ENCODE measurements around the gene TNRC18. TPM values are rescaled to one million over a fixed set of nuclear protein-coding genes. Genes with fewer than 3 reads are reported as not detected.

Gene TNRC18
- total RNA-seq, 1 donor from 2014 or later = 38.4 TPM

DNA sequence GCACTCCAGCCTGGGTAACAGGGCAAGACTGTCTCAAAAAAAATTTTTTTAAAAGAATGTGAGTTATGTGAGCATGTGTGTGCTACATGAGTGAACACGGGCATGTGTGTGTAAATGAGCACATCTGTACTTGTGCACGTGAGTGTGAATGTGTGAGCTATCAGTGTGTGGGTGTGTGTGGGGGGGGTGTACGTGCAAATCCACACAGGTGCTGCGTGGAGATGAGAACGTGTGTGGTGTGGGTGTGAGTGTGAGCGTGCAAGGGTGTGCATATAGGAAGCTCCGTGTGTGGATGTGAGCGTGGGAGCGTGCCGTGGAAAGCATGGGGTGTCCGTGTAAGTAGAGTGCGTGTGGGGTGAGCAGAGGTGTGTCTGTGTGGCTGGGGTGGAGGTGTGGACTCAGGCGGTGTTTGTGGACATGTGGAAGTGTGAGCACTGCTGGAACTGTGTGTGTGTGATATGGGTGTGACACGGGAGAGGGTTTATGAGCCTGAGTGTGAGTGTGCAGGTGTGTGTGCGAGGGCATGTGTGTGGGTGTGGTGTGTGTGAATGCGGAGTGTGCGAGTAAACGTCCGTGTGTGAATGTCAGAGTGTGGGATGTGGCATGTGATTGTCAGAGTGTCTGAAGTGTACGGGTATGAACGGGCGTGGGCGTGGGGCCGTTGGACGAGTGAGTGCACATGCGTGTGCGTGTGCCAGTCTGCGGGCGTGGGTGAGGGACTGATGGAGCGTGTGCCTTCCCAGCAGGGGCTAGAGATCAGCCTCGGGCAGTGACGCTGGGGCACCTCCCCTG, 45.9 kb upstream of the TNRC18 start:
- DNase-seq (ENCODE audit: low read depth) = no peak
- TF ChIP-seq, protein P1, sequence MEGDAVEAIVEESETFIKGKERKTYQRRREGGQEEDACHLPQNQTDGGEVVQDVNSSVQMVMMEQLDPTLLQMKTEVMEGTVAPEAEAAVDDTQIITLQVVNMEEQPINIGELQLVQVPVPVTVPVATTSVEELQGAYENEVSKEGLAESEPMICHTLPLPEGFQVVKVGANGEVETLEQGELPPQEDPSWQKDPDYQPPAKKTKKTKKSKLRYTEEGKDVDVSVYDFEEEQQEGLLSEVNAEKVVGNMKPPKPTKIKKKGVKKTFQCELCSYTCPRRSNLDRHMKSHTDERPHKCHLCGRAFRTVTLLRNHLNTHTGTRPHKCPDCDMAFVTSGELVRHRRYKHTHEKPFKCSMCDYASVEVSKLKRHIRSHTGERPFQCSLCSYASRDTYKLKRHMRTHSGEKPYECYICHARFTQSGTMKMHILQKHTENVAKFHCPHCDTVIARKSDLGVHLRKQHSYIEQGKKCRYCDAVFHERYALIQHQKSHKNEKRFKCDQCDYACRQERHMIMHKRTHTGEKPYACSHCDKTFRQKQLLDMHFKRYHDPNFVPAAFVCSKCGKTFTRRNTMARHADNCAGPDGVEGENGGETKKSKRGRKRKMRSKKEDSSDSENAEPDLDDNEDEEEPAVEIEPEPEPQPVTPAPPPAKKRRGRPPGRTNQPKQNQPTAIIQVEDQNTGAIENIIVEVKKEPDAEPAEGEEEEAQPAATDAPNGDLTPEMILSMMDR (IDR thresholded peaks at IDR 0.05; ENCODE audit: insufficient read depth, low read length, poor library complexity, severe bottlenecking) = no peak
- Histone ChIP-seq H3K36me3 (ENCODE audit: control insufficient read depth, insufficient read depth, low read length) (no peaks in the 10 kb centered on the region), H3K4me3 (ENCODE audit: low read depth, low read length) (no peak overlapping the region), H3K27me3 (ENCODE audit: control insufficient read depth, insufficient read depth, low read length) (no peaks in the 10 kb centered on the region)

DNA sequence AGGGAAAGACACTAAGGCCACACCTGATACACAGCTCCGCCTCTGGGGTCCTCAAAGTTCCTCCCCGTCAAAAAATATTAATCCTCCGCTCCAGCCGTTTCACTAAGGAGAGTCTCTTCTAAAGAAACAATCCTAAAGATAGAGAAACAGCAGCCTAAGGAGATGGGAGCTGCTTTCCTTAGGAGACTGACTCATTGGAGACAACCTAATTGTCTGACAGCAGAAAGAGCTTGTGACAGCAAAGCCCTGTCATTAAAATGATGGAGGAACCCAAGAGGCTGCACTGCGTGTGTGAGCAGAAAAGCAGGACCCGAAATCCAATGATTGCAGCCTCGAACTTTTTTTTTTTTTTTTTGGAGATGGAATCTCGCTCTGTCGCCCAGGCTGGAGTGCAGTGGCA, 44.0 kb upstream of the TNRC18 start:
- H3K27me3 ChIP-seq (ENCODE audit: control insufficient read depth, insufficient read depth, low read length) = no peaks in the 10 kb centered on the region
- TF ChIP-seq, protein P1 (IDR thresholded peaks at IDR 0.05; ENCODE audit: insufficient read depth, low read length, poor library complexity, severe bottlenecking) = no peak
- no peak for DNase-seq (ENCODE audit: low read depth)
- no peak overlapping the region for H3K4me3 ChIP-seq (ENCODE audit: low read depth, low read length)
- no peaks in the 10 kb centered on the region for H3K36me3 ChIP-seq (ENCODE audit: control insufficient read depth, insufficient read depth, low read length)

DNA sequence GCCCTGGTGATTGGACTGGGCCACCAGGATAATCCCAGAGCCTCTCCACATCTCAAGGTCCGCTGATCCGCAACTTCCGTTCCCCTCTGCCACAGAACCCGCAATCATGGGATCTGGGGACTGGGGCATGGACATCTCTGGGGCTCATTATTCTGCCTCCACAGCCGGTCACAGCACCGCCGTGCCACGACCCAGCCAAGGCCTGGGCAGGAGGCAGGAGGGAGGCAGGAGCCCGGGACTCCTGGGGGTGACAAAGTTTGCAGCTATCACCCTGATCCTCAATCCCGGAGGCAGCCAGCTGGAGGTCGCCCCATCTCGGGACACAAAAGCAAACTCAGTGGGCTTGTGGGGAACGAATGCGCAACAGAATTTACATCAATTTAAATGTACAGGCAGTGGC, 42.9 kb upstream of the TNRC18 start:
- Histone ChIP-seq H3K27me3 (ENCODE audit: control insufficient read depth, insufficient read depth, low read length) (no peaks in the 10 kb centered on the region), H3K36me3 (ENCODE audit: control insufficient read depth, insufficient read depth, low read length) (no peaks in the 10 kb centered on the region), H3K4me3 (ENCODE audit: low read depth, low read length) (no peak overlapping the region)
- TF ChIP-seq, protein P1 (IDR thresholded peaks at IDR 0.05; ENCODE audit: insufficient read depth, low read length, poor library complexity, severe bottlenecking) = no peak
- no peak for DNase-seq (ENCODE audit: low read depth)

- TF ChIP-seq, protein P1 (IDR thresholded peaks at IDR 0.05; ENCODE audit: insufficient read depth, low read length, poor library complexity, severe bottlenecking) = no peak
- no peak for DNase-seq (ENCODE audit: low read depth)
- Histone ChIP-seq H3K4me3 (ENCODE audit: low read depth, low read length) (no peak overlapping the region), H3K27me3 (ENCODE audit: control insufficient read depth, insufficient read depth, low read length) (no peaks in the 10 kb centered on the region), H3K36me3 (ENCODE audit: control insufficient read depth, insufficient read depth, low read length) (no peaks in the 10 kb centered on the region)
Observed at GRCh38 chr7:5463031-5463430, 39.4 kb upstream of the TNRC18 start.

DNA sequence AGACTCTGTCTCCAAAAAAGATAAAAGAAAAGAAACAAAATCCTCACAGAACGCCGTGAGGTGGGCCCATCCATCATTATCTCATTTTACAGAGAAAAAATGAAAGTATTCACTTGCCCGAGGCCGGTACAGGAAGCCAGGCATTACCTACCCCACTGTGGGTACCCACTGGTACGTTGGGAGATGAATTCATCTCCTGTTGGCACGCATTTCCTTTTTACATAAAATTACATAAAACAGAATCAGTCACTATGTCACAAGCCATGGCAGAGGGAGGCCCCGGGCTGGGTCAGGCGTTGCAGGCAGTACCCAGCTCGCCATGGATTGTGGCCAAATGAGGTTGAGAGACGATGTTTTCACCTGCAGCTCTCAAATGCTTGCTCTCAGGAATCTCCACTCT, 38.6 kb upstream of the TNRC18 start:
- no peaks in the 10 kb centered on the region for H3K27me3 ChIP-seq (ENCODE audit: control insufficient read depth, insufficient read depth, low read length)
- TF ChIP-seq, protein P1 (IDR thresholded peaks at IDR 0.05; ENCODE audit: insufficient read depth, low read length, poor library complexity, severe bottlenecking) = no peak
- no peak for DNase-seq (ENCODE audit: low read depth)
- no peak overlapping the region for H3K4me3 ChIP-seq (ENCODE audit: low read depth, low read length)
- no peaks in the 10 kb centered on the region for H3K36me3 ChIP-seq (ENCODE audit: control insufficient read depth, insufficient read depth, low read length)

Measured in kidney epithelial cell (primary cell).